SH-SY5Y (cell line): ENCODE measurements around the gene PARVB.

ENCODE experiments used
- GATA2 ChIP-seq: IDR thresholded peaks from 2 replicates; pipeline ENCODE4 v1.6.1; 2011; ENCODE audit warnings: mild to moderate bottlenecking, low read depth, low read length
- GATA3 ChIP-seq: IDR thresholded peaks from 2 replicates; pipeline ENCODE4 v1.6.1; 2011; ENCODE audit warnings: low read depth, mild to moderate bottlenecking, low read length, moderate library complexity

DNA sequence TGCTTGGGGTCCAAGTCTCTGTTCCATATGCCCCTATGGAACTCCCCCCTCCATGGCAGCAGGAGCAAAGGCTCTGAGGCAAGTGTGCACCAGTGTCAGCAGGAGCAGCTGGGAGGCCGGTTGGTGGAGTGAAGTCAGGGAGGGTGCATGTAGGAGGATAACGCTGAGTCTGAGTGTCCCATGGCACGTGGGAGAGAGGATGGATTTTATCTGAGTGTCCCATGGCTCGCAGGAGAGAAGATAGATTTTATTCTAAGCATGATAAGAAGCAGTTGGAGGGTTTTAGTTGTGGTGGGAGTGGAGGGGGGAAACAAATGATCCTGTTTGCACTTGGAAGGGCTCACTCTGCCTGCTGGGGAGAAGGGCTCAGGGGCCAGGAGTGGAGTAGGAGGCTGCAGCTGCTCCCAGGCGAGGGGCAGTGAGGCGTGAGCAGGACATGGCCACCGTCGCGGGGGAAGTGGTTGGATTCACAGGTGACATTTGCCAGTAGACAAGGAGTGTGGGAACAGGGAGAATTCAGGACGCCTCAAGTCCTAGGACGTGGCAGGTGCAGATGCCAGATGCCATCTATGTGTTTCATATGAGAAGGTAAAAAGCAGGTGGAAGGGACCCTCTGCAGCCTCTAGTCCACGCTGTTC, 123.0 kb downstream of the PARVB start:
- no peak for TF ChIP-seq GATA2
- no peak for TF ChIP-seq GATA3
